HuH-7.5 (cell line): ENCODE data around the gene MGA.

ENCODE experiments used
- DNase-seq: peaks from one replicate; pipeline ENCODE4 v3.0.0; 2011; ENCODE audit warnings: low spot score

The MGA gene

GRCh38 chr15:41809526-41810220 lies 149.5 kb downstream of the MGA start:
- no peak for DNase-seq

- no peak for DNase-seq
Observed at GRCh38 chr15:41810651-41811431, 150.6 kb downstream of the MGA start.

GRCh38 chr15:41811432-41812195 lies 151.4 kb downstream of the MGA start:
- DNase-seq, result peak; percentile 79

- DNase-seq, result no peak
Observed at GRCh38 chr15:41812820-41813375, 152.7 kb downstream of the MGA start.

- no peak for DNase-seq
Observed at GRCh38 chr15:41813426-41813825, 153.2 kb downstream of the MGA start.

GRCh38 chr15:41814534-41814933 lies 154.3 kb downstream of the MGA start:
- DNase-seq, result no peak

GRCh38 chr15:41816788-41817187 lies 156.6 kb downstream of the MGA start:
- no peak for DNase-seq

GRCh38 chr15:41817327-41817726 lies 157.1 kb downstream of the MGA start:
- DNase-seq, result no peak

- no peak for DNase-seq
Observed at GRCh38 chr15:41817781-41818180, 157.6 kb downstream of the MGA start.

GRCh38 chr15:41819455-41820050 lies 159.3 kb downstream of the MGA start:
- DNase-seq, result no peak

- DNase-seq, result no peak
Observed at GRCh38 chr15:41820791-41821423, 160.7 kb downstream of the MGA start.

- no peak for DNase-seq
Observed at GRCh38 chr15:41821831-41822230, 161.6 kb downstream of the MGA start.

- DNase-seq, result no peak
Observed at GRCh38 chr15:41822471-41822870, 162.3 kb downstream of the MGA start.
